Measurements from ENCODE around the gene OS9.
A peak's percentile ranks its signal among the peaks of the same experiment; 100 is the strongest.

Gene OS9

DNA sequence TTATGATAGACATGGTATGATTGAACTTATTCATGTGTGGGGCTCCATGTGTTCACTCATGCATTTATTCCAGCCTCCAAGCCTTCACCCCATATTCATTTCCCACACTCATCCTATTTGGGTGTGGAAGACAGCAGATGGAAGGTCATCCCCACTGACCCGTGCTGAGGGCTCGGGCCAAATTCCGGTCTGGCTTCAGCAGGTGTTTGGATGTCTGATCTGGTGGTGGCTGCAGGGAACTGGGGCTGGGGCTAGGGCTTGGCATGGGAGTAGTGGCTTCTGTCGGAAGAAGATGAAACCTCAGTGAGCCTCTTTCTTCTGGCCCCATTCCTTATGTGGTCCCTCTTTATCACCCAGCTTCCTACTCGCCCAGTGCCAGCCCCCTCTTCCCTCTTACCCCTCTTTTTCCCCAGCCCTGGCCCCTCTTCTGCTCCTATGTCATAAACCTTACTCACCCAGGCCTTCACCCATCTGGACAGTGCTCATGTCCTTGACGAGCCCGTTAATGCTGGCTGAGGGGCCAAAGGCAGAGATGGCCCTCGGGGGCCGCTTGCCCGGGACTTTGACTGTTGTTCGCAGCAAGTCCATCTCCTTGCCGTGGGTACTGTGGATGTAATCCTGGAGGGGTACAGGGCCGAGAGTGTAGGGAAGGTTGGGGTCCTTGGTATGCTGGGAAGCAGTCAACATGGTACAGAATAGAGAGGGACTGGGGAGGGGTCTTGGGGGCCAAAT lies 36.6 kb downstream of the OS9 start:
- Histone ChIP-seq H3K9ac (ENCODE audit: low read length in 2 of 2) (no peak overlapping the region), H3K9me3 (ENCODE audit: control insufficient read depth in 2 of 2, low read length in 2 of 2) (no peaks in the 10 kb centered on the region), H3K27ac (ENCODE audit: low read length) (no peak overlapping the region), H3K27me3 (ENCODE audit: control insufficient read depth in 1 of 2, insufficient read depth in 2 of 2, low read length in 2 of 2) (peaks cover 47 to 56% of the 10 kb centered on the region in 2 donors), H3K36me3 (ENCODE audit: control insufficient read depth in 2 of 2, insufficient read depth in 2 of 2, low read length in 2 of 2) (no peaks in the 10 kb centered on the region), H3K4me3 (ENCODE audit: low read length in 2 of 2) (no peak overlapping the region), H3K4me1 (ENCODE audit: control insufficient read depth, insufficient read depth, low read length) (peaks cover 19% of the 10 kb centered on the region)

DNA sequence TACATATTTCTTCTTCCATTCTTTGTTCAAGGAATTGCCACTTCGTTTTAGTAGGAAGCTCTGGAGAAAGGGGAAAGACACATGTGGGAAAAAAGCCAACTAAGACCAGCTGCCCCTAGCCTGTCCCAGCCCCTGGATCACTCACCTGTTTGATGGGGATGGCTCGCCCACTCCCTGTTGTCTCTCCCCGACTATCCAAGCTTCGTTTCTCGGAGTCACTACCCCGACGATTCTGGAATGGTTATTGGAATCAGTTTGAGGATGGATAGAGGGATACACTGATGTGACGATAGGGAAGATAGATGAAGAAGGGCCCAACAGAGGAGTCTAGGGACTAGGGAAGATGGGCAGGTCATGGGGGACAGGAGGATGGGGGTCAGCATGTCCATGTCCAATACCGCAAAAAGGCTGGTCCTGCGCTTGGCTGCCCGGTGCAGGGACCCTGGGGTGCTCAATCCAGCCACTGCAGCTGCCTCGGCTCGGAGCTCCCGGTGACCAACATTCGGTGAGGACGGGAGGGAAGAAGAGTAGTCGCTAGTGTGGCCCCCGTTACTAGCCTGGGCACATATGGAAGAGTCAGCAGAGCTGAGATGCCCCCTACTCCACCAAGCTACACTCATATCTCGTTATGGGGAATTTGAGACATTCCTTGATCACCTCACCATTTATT lies 37.6 kb downstream of the OS9 start:
- no peak overlapping the region for H3K4me3 ChIP-seq (ENCODE audit: low read length in 2 of 2)
- no peak overlapping the region for H3K27ac ChIP-seq (ENCODE audit: low read length)
- H3K9me3 ChIP-seq (ENCODE audit: control insufficient read depth in 2 of 2, low read length in 2 of 2): no peaks in the 10 kb centered on the region
- H3K4me1 ChIP-seq (ENCODE audit: control insufficient read depth, insufficient read depth, low read length): peaks cover 22% of the 10 kb centered on the region
- H3K9ac ChIP-seq (ENCODE audit: low read length in 2 of 2): no peak overlapping the region
- no peaks in the 10 kb centered on the region for H3K36me3 ChIP-seq (ENCODE audit: control insufficient read depth in 2 of 2, insufficient read depth in 2 of 2, low read length in 2 of 2)
- peaks cover 48 to 59% of the 10 kb centered on the region in 2 donors for H3K27me3 ChIP-seq (ENCODE audit: control insufficient read depth in 1 of 2, insufficient read depth in 2 of 2, low read length in 2 of 2)

DNA sequence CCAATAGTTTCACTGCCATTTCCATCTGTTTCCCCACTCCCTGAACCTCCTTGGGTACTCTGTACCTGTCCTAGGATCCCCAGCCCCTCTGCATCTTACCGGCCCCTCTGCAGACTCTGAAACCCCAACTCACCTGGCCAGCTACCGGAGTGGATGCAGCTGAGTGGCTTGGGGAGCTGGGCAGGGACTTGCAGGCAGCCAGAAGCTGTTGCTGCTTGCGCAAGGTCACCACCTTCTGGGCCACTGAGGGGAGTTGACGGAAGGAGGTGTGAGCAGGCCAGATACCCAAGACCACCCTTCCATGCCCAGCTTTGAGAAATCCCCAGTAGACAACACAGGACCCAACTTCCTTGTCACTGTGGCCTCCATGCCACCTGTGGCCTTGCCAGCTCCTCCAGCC lies 38.3 kb downstream of the OS9 start:
- no peak overlapping the region for H3K27ac ChIP-seq (ENCODE audit: low read length)
- peaks cover 48 to 61% of the 10 kb centered on the region in 2 donors for H3K27me3 ChIP-seq (ENCODE audit: control insufficient read depth in 1 of 2, insufficient read depth in 2 of 2, low read length in 2 of 2)
- no peaks in the 10 kb centered on the region for H3K9me3 ChIP-seq (ENCODE audit: control insufficient read depth in 2 of 2, low read length in 2 of 2)
- H3K4me3 ChIP-seq (ENCODE audit: low read length in 2 of 2): no peak overlapping the region
- peaks cover 22% of the 10 kb centered on the region for H3K4me1 ChIP-seq (ENCODE audit: control insufficient read depth, insufficient read depth, low read length)
- H3K9ac ChIP-seq (ENCODE audit: low read length in 2 of 2): no peak overlapping the region
- H3K36me3 ChIP-seq (ENCODE audit: control insufficient read depth in 2 of 2, insufficient read depth in 2 of 2, low read length in 2 of 2): no peaks in the 10 kb centered on the region

DNA sequence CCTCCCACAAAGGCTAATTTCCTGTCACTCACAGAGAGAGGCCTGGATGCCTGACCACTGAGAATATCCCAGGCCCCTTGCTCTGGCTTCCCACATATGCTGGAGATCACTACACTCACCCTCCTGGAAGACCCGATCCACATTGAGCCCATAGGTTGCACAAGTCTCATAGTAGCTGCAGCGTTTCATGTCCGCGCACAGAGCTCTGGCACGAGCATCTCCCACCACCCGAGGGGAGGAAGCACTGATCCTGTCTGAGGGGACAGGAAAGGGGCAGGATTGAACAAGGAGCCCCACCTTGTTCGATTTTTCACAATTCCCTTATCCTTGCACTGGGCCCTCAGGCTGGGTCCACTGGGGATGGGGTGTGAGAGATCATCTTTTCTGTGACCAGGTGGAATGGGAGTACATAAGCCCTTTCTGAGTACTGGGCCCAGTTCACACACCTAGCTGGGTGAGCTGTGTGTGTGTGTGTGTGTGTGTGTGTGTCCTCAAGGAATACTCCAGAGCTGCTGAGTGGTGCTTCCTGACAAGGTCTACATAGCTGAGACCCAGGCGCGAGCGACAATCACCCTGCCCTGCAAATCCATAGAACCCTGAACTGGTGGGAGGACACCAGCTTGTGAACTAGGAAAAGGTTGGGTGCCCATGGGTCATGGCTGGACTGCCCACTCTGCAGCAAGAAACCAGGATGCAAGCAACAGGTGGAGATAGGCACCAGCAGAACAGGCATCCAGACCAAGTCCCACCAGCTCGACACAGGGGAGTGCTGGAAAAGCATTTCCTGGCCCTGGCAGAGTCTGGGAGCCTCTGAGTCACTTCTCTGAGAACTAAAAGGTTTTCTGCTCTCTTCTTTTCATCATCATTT lies 39.0 kb downstream of the OS9 start:
- H3K27ac ChIP-seq (ENCODE audit: low read length): no peak overlapping the region
- no peak overlapping the region for H3K9ac ChIP-seq (ENCODE audit: low read length in 2 of 2)
- H3K27me3 ChIP-seq (ENCODE audit: control insufficient read depth in 1 of 2, insufficient read depth in 2 of 2, low read length in 2 of 2): peaks cover 48 to 56% of the 10 kb centered on the region in 2 donors
- H3K4me1 ChIP-seq (ENCODE audit: control insufficient read depth, insufficient read depth, low read length): peaks cover 26% of the 10 kb centered on the region
- no peaks in the 10 kb centered on the region for H3K9me3 ChIP-seq (ENCODE audit: control insufficient read depth in 2 of 2, low read length in 2 of 2)
- H3K36me3 ChIP-seq (ENCODE audit: control insufficient read depth in 2 of 2, insufficient read depth in 2 of 2, low read length in 2 of 2): no peaks in the 10 kb centered on the region
- no peak overlapping the region for H3K4me3 ChIP-seq (ENCODE audit: low read length in 2 of 2)

DNA sequence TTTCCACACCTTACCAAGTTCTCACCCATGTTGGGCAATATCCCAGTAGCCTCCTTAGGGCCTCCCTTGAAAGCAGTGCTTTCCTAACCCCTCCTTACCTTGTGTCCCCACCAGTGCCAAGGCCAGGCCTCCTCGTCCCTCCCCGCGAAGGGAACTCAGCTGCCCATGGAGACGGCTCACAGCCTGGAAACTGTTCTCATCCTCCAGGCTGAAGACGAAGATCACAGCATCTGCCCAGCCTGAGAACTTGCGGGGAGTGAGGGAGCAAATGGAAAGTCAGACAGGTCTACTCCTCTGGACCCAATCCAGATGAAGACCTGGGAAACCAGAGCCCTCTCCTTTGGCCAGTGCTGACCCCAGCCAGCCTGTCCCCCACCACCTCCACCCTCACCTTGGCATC lies 40.0 kb downstream of the OS9 start:
- no peak overlapping the region for H3K4me3 ChIP-seq (ENCODE audit: low read length in 2 of 2)
- H3K27ac ChIP-seq (ENCODE audit: low read length): no peak overlapping the region
- H3K9ac ChIP-seq (ENCODE audit: low read length in 2 of 2): no peak overlapping the region
- H3K36me3 ChIP-seq (ENCODE audit: control insufficient read depth in 2 of 2, insufficient read depth in 2 of 2, low read length in 2 of 2): no peaks in the 10 kb centered on the region
- H3K9me3 ChIP-seq (ENCODE audit: control insufficient read depth in 2 of 2, low read length in 2 of 2): no peaks in the 10 kb centered on the region
- H3K4me1 ChIP-seq (ENCODE audit: control insufficient read depth, insufficient read depth, low read length): peaks cover 28% of the 10 kb centered on the region
- H3K27me3 ChIP-seq (ENCODE audit: control insufficient read depth in 1 of 2, insufficient read depth in 2 of 2, low read length in 2 of 2): peaks cover 51 to 56% of the 10 kb centered on the region in 2 donors

DNA sequence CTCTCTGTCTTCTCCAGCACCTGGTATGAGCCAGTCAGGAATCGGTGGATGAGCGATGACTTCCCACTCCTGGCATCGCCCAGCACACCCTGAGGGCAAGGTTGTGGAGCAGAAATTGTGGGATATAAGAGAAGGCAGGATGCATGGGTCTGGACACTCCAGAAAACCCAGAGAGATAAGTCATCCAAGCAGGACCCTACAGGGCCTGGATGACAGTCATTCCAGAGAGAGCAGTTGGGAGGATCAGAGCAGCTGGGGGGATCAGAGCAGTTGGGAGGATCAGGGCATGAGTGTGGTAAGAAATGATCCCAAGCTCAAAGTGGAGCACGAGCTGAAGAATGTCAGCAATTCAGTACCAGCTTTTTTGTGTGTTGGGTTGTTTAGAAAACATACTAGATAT lies 40.7 kb downstream of the OS9 start:
- peaks cover 30% of the 10 kb centered on the region for H3K4me1 ChIP-seq (ENCODE audit: control insufficient read depth, insufficient read depth, low read length)
- peaks cover 56 to 63% of the 10 kb centered on the region in 2 donors for H3K27me3 ChIP-seq (ENCODE audit: control insufficient read depth in 1 of 2, insufficient read depth in 2 of 2, low read length in 2 of 2)
- no peaks in the 10 kb centered on the region for H3K9me3 ChIP-seq (ENCODE audit: control insufficient read depth in 2 of 2, low read length in 2 of 2)
- no peak overlapping the region for H3K27ac ChIP-seq (ENCODE audit: low read length)
- no peak overlapping the region for H3K4me3 ChIP-seq (ENCODE audit: low read length in 2 of 2)
- H3K9ac ChIP-seq (ENCODE audit: low read length in 2 of 2): no peak overlapping the region
- no peaks in the 10 kb centered on the region for H3K36me3 ChIP-seq (ENCODE audit: control insufficient read depth in 2 of 2, insufficient read depth in 2 of 2, low read length in 2 of 2)

DNA sequence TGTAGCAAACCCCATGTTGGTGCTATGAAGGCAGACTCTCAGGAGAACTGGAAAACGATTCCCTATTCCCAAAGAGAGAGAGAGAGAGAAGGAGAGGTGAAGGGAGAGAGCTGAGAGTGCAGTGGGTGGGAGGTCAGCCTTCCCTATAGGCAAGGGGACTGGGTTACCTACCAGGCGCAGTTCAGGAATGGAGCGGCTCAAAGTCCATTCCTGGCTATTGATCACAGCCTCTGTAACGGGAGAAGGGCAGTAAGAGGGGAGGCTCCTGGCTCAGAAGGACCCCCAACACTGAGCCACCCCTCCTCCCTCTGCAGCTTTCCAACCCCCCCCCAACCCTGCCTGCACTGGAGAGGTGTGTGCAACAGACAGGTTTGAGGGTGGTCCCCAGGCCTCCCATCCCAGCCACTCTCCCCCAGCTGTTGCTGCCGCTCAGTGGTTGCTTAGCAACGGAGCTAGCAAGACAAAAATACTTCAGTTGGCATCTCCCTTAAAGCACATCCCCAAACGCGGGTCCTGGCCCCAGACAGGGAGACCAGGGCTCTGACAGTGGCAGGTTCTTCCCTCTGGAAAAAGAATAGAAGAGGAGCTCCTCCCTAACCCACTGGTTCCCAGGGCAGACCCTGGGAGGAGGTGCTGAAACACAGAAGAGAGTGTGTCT lies 41.4 kb downstream of the OS9 start:
- Histone ChIP-seq H3K27me3 (ENCODE audit: control insufficient read depth in 1 of 2, insufficient read depth in 2 of 2, low read length in 2 of 2) (peaks cover 64 to 69% of the 10 kb centered on the region in 2 donors), H3K4me3 (ENCODE audit: low read length in 2 of 2) (no peak overlapping the region), H3K27ac (ENCODE audit: low read length) (no peak overlapping the region), H3K9ac (ENCODE audit: low read length in 2 of 2) (no peak overlapping the region), H3K36me3 (ENCODE audit: control insufficient read depth in 2 of 2, insufficient read depth in 2 of 2, low read length in 2 of 2) (no peaks in the 10 kb centered on the region), H3K9me3 (ENCODE audit: control insufficient read depth in 2 of 2, low read length in 2 of 2) (no peaks in the 10 kb centered on the region), H3K4me1 (ENCODE audit: control insufficient read depth, insufficient read depth, low read length) (peaks cover 30% of the 10 kb centered on the region)

DNA sequence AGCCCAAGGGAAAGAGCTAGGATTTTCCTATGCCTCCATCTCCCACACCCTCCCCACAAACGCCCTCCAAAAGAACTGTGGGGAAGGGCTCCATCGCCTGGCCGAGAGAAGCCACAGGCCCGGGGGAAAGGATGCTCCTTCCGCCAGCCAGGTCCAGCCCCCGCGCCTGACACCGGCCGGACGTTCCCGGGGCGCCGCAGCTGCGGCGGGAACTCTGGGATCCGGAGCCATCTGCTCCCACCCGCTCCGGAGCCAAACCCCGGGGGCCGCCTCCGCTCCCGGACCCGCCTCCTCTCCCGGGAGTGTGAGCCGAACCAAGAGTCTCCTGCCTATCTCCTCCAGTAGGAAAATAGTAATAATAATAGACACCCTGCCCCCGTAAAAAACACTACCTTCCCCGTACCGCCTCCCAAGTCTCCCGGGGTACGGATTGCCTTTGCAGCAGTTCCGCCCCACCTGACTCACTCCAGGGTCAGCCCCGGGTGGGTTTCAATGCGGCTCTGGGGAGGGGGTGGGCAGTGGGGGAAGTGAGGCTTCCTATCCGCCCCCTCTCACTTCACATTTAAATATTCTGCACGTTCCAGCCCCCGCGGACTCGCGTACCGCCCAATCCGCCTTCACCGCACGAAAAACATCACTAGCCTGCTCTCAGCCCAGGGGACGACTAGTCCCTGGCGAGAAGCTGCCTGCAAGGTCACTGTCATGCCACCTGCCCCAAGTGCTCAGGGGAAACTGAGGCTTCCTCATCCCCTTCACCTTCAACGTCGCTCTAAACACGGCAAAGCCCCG lies 42.2 kb downstream of the OS9 start:
- no peaks in the 10 kb centered on the region for H3K36me3 ChIP-seq (ENCODE audit: control insufficient read depth in 2 of 2, insufficient read depth in 2 of 2, low read length in 2 of 2)
- H3K4me3 ChIP-seq (ENCODE audit: low read length in 2 of 2): peak overlapping the region in 1 of 2 donors; percentile 44
- no peak overlapping the region for H3K9ac ChIP-seq (ENCODE audit: low read length in 2 of 2)
- H3K27ac ChIP-seq (ENCODE audit: low read length): no peak overlapping the region
- H3K9me3 ChIP-seq (ENCODE audit: control insufficient read depth in 2 of 2, low read length in 2 of 2): no peaks in the 10 kb centered on the region
- H3K27me3 ChIP-seq (ENCODE audit: control insufficient read depth in 1 of 2, insufficient read depth in 2 of 2, low read length in 2 of 2): peaks cover 64 to 74% of the 10 kb centered on the region in 2 donors
- peaks cover 30% of the 10 kb centered on the region for H3K4me1 ChIP-seq (ENCODE audit: control insufficient read depth, insufficient read depth, low read length)

DNA sequence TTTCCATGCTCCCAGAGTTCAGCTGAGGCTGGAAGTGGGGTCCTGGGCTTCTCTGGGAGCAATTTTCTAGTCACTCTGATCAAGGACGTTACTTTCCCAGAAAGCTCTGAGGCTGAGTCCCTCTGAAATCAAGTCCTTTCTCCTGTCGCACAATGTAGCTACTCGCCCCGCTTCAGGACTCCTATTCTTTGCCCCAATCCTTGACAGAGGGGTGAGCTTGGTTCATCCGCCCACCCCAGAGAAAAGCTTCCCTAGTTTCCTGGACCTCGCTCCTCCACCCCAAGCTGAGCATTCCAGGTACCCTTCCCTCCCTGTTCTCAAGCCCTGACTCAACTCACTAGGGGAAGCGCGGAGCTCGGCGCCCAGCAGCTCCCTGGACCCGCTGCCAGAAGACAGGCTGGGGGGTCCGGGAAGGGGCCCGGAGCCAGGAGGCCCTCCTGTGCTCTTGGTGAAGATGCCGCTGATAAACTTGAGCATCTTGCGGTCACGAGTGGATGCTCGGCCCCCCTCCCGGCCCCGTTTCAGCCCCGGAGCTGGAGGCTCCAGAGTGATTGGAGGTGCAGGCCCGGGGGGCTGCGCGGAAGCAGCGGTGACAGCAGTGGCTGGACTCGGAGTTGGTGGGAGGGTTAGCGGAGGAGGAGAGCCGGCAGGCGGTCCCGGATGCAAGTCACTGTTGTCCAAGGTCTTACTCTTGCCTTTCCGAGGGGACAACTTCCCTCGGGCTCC lies 43.0 kb downstream of the OS9 start:
- H3K27ac ChIP-seq (ENCODE audit: low read length): no peak overlapping the region
- H3K9me3 ChIP-seq (ENCODE audit: control insufficient read depth in 2 of 2, low read length in 2 of 2): no peaks in the 10 kb centered on the region
- H3K4me3 ChIP-seq (ENCODE audit: low read length in 2 of 2): peak overlapping the region in 1 of 2 donors; percentile 61
- H3K4me1 ChIP-seq (ENCODE audit: control insufficient read depth, insufficient read depth, low read length): peaks cover 30% of the 10 kb centered on the region
- peaks cover 67 to 75% of the 10 kb centered on the region in 2 donors for H3K27me3 ChIP-seq (ENCODE audit: control insufficient read depth in 1 of 2, insufficient read depth in 2 of 2, low read length in 2 of 2)
- H3K36me3 ChIP-seq (ENCODE audit: control insufficient read depth in 2 of 2, insufficient read depth in 2 of 2, low read length in 2 of 2): no peaks in the 10 kb centered on the region
- no peak overlapping the region for H3K9ac ChIP-seq (ENCODE audit: low read length in 2 of 2)

All from stomach smooth muscle (tissue), 2 donors.